Heart left ventricle (tissue), 13 donors: ENCODE data around the gene RAD50.

Source experiments
- CTCF ChIP-seq, 12 donors: fragments of 200-600 bp; sonication (generic) in 4 of 12; IDR thresholded peaks; one replicate each; pipeline versions ENCODE4 v1.5.0 to v1.8.0; 2018 to 2022; ENCODE audit warnings: antibody characterized with exemption in 12 of 12, mild to moderate bottlenecking in 5 of 12
- POLR2A ChIP-seq, 2 donors: fragments of 450-650 bp; IDR thresholded peaks; one replicate each; pipeline ENCODE4 v1.6.1; 2017; ENCODE audit warnings: antibody characterized with exemption in 2 of 2, mild to moderate bottlenecking in 2 of 2, moderate library complexity in 2 of 2
- donor health status: ischemic (EF 13 %, LVEDD 7.1; RV severe dilation, severe dysfunction).
- donor health status: DM: no; HTN: yes; CAD: no.
- donor health status: DM: no; HTN: no; CAD: no.
- donor health status: ischemic (EF 25% LVEDD 6.9; RV normal size, moderate dysfunction).
- donor health status: ischemic (EF 25% LVEDD 5.7; RV mildly dilated, moderate dysfunction).
- donor health status: ischemic (EF 35%, LVEDD 5.7; RV mildly dilated, moderate dysfunction).
- donor health status: nonischemic (EF 11% LVEDD 7.7; RV severe dilation, severe dysfunction).
- donor health status: DM: yes; HTN: yes; CAD: no.
- donor health status: PGD.
- donor health status: ischemic (EF 29% LVEDD 5.4; RV normal size, mild dysfunction).
- donor health status: nonischemic (EF 23%, LVEDD 6.1; RV moderate dilation, normal function).

- no peak for TF ChIP-seq CTCF (IDR thresholded peaks at IDR 0.05)
- TF ChIP-seq POLR2A (IDR thresholded peaks at IDR 0.05), result no peak
Measured at GRCh38 chr5:132566657-132567056, 9.9 kb downstream of the RAD50 start.
